HUES64 (cell line): Measurements from ENCODE around the gene CACNA1S.

Source experiments
- H3K27ac ChIP-seq: 2 replicates; pipeline ENCODE4 v1.7.0; 2013; ENCODE audit warnings: low read depth, low read length, inconsistent platforms
- H3K27me3 ChIP-seq: 2 replicates; pipeline ENCODE4 v1.6.1; 2013; ENCODE audit warnings: mild to moderate bottlenecking, low read length; ENCODE audit not compliant: insufficient read depth
- H3K36me3 ChIP-seq: 2 replicates; pipeline ENCODE4 v1.6.1; 2013; ENCODE audit warnings: mild to moderate bottlenecking, low read length; ENCODE audit not compliant: insufficient read depth
- H3K4me1 ChIP-seq: 2 replicates; pipeline ENCODE4 v1.6.1; 2013; ENCODE audit warnings: mild to moderate bottlenecking, low read length, moderate library complexity; ENCODE audit not compliant: insufficient read depth
- H3K4me3 ChIP-seq: 2 replicates; pipeline ENCODE4 v1.5.1; 2013; ENCODE audit warnings: mild to moderate bottlenecking, low read length, moderate library complexity
- H3K9ac ChIP-seq: 2 replicates; pipeline ENCODE4 v1.6.1; 2013; ENCODE audit warnings: mild to moderate bottlenecking, low read depth, low read length
- H3K9me3 ChIP-seq: 2 replicates; pipeline ENCODE4 v1.6.1; 2013; ENCODE audit warnings: low read depth, low read length; ENCODE audit not compliant: insufficient read depth
- WGBS: fragments of 150-250, 120-280 bp; methylation state at CpG from one replicate; pipeline ENCODE4 v1.1.7; 2013; ENCODE audit warnings: missing lambda C conversion rate; 5-methylcytosine and 5-hydroxymethylcytosine counted together

CACNA1S gene

GRCh38 chr1:201100169-201100930 lies 11.9 kb downstream of the CACNA1S start:
- no peaks in the 10 kb centered on the region; the same call in 1 of the 2 replicates for H3K4me1 ChIP-seq
- H3K4me3 ChIP-seq: no peak overlapping the region
- no peaks in the 10 kb centered on the region for H3K36me3 ChIP-seq
- WGBS: 87% methylated on average over 10 of the region's 12 CpGs
- no peak overlapping the region for H3K27ac ChIP-seq
- H3K9ac ChIP-seq: no peak overlapping the region
- no peaks in the 10 kb centered on the region for H3K27me3 ChIP-seq
- H3K9me3 ChIP-seq: no peaks in the 10 kb centered on the region

GRCh38 chr1:201098992-201099677 lies 13.1 kb downstream of the CACNA1S start:
- Histone ChIP-seq H3K4me3 (no peak overlapping the region), H3K36me3 (no peaks in the 10 kb centered on the region), H3K9me3 (no peaks in the 10 kb centered on the region), H3K9ac (no peak overlapping the region), H3K4me1 (no peaks in the 10 kb centered on the region; the same call in 1 of the 2 replicates), H3K27me3 (no peaks in the 10 kb centered on the region), H3K27ac (no peak overlapping the region)
- 76% methylated on average over 4 of the region's 5 CpGs for WGBS

GRCh38 chr1:201096977-201097856 lies 15.0 kb downstream of the CACNA1S start:
- 86% methylated on average over 17 of the region's 17 CpGs for WGBS

GRCh38 chr1:201096041-201096461 lies 16.2 kb downstream of the CACNA1S start:
- Histone ChIP-seq H3K4me3 (no peak overlapping the region), H3K27ac (no peak overlapping the region), H3K36me3 (no peaks in the 10 kb centered on the region), H3K27me3 (no peaks in the 10 kb centered on the region), H3K4me1 (no peaks in the 10 kb centered on the region), H3K9me3 (no peaks in the 10 kb centered on the region), H3K9ac (no peak overlapping the region)
- 92% methylated on average over 5 of the region's 5 CpGs for WGBS

More at GRCh38 chr1:201096977-201097856, 15.0 kb downstream of the CACNA1S start:
- no peaks in the 10 kb centered on the region for H3K9me3 ChIP-seq
- no peak overlapping the region for H3K27ac ChIP-seq
- no peak overlapping the region for H3K9ac ChIP-seq
- H3K36me3 ChIP-seq: no peaks in the 10 kb centered on the region
- H3K4me1 ChIP-seq: no peaks in the 10 kb centered on the region
- H3K27me3 ChIP-seq: no peaks in the 10 kb centered on the region
- no peak overlapping the region for H3K4me3 ChIP-seq

- Histone ChIP-seq H3K4me1 (no peaks in the 10 kb centered on the region), H3K9me3 (no peaks in the 10 kb centered on the region), H3K9ac (no peak overlapping the region), H3K27ac (no peak overlapping the region), H3K36me3 (no peaks in the 10 kb centered on the region), H3K4me3 (no peak overlapping the region), H3K27me3 (no peaks in the 10 kb centered on the region)
- WGBS: 89% methylated on average over 2 of the region's 2 CpGs
Observed at GRCh38 chr1:201095581-201095980, 16.6 kb downstream of the CACNA1S start.

GRCh38 chr1:201094832-201095231 lies 17.4 kb downstream of the CACNA1S start:
- no peaks in the 10 kb centered on the region for H3K36me3 ChIP-seq
- no peak overlapping the region for H3K4me3 ChIP-seq
- 91% methylated on average over 2 of the region's 4 CpGs for WGBS
- H3K27me3 ChIP-seq: no peaks in the 10 kb centered on the region
- H3K9me3 ChIP-seq: no peaks in the 10 kb centered on the region
- no peak overlapping the region for H3K27ac ChIP-seq
- no peaks in the 10 kb centered on the region for H3K4me1 ChIP-seq
- H3K9ac ChIP-seq: no peak overlapping the region

- Histone ChIP-seq H3K36me3 (no peaks in the 10 kb centered on the region), H3K27me3 (no peaks in the 10 kb centered on the region), H3K9ac (no peak overlapping the region), H3K9me3 (no peaks in the 10 kb centered on the region), H3K4me3 (no peak overlapping the region), H3K4me1 (no peaks in the 10 kb centered on the region; the same call in 1 of the 2 replicates), H3K27ac (no peak overlapping the region)
- 68% methylated on average over 7 of the region's 7 CpGs for WGBS
Observed at GRCh38 chr1:201093962-201094361, 18.3 kb downstream of the CACNA1S start.

GRCh38 chr1:201093561-201093960 lies 18.7 kb downstream of the CACNA1S start:
- H3K27me3 ChIP-seq: no peaks in the 10 kb centered on the region

GRCh38 chr1:201092738-201093137 lies 19.5 kb downstream of the CACNA1S start:
- Histone ChIP-seq H3K36me3 (no peaks in the 10 kb centered on the region), H3K4me3 (no peak overlapping the region), H3K9me3 (no peaks in the 10 kb centered on the region), H3K27ac (no peak overlapping the region), H3K9ac (no peak overlapping the region), H3K4me1 (no peaks in the 10 kb centered on the region; the same call in 1 of the 2 replicates), H3K27me3 (no peaks in the 10 kb centered on the region)
- 95% methylated on average over 3 of the region's 3 CpGs for WGBS

More at GRCh38 chr1:201093561-201093960, 18.7 kb downstream of the CACNA1S start:
- H3K9ac ChIP-seq: no peak overlapping the region
- no peak overlapping the region for H3K27ac ChIP-seq
- WGBS: 85% methylated on average over 7 of the region's 7 CpGs
- H3K9me3 ChIP-seq: no peaks in the 10 kb centered on the region
- no peaks in the 10 kb centered on the region; the same call in 1 of the 2 replicates for H3K4me1 ChIP-seq
- H3K36me3 ChIP-seq: no peaks in the 10 kb centered on the region
- no peak overlapping the region for H3K4me3 ChIP-seq

- H3K27ac ChIP-seq: no peak overlapping the region
- WGBS: 96% methylated on average over 3 of the region's 4 CpGs
- H3K4me3 ChIP-seq: no peak overlapping the region
- no peaks in the 10 kb centered on the region for H3K27me3 ChIP-seq
- H3K9me3 ChIP-seq: no peaks in the 10 kb centered on the region
- H3K4me1 ChIP-seq: no peaks in the 10 kb centered on the region; the same call in 1 of the 2 replicates
- H3K9ac ChIP-seq: no peak overlapping the region
- no peaks in the 10 kb centered on the region for H3K36me3 ChIP-seq
Observed at GRCh38 chr1:201091256-201091655, 21.0 kb downstream of the CACNA1S start.
